Testis (tissue), 2 donors: ENCODE measurements around the gene PCP4L1.

Experiments
- POLR2A ChIP-seq: fragments of 450-650 bp; IDR thresholded peaks from one replicate; pipeline ENCODE4 v1.6.1; 2017; ENCODE audit warnings: antibody characterized with exemption, mild to moderate bottlenecking, moderate library complexity
- TF ChIP-seq, protein P1 (sequence below), 3 experiments: fragments of 450-650 bp in 2 of 3; fragments of 200-600 bp in 1 of 3; sonication (generic) in 1 of 3; IDR thresholded peaks; one replicate each; pipeline ENCODE4 v1.5.1; 2016 to 2019; ENCODE audit warnings: antibody characterized with exemption in 3 of 3, mild to moderate bottlenecking in 2 of 3, moderate library complexity in 1 of 3

DNA sequence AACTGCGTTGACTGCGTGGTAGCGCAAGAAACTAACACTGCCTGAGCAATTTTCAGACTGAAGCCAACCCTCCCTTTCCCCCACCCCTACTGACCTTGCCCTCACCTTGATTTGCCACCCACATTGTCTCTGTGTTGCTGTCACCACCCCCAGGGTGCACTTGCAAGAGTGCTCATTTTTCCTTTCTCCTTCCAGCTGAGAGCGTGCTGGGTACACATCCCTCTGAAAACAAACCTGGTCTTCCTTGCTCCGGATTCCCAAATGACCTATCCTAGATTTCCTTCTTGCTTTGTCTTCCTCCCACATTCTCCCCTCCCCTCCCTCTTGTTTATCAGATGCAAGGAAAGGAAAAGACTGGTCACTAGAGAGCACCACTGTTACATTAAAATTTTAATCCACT, 27.0 kb downstream of the PCP4L1 start:
- TF ChIP-seq, protein P1, sequence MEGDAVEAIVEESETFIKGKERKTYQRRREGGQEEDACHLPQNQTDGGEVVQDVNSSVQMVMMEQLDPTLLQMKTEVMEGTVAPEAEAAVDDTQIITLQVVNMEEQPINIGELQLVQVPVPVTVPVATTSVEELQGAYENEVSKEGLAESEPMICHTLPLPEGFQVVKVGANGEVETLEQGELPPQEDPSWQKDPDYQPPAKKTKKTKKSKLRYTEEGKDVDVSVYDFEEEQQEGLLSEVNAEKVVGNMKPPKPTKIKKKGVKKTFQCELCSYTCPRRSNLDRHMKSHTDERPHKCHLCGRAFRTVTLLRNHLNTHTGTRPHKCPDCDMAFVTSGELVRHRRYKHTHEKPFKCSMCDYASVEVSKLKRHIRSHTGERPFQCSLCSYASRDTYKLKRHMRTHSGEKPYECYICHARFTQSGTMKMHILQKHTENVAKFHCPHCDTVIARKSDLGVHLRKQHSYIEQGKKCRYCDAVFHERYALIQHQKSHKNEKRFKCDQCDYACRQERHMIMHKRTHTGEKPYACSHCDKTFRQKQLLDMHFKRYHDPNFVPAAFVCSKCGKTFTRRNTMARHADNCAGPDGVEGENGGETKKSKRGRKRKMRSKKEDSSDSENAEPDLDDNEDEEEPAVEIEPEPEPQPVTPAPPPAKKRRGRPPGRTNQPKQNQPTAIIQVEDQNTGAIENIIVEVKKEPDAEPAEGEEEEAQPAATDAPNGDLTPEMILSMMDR (IDR thresholded peaks at IDR 0.05), result no peak
- TF ChIP-seq POLR2A, result no peak
